ENCODE data around the gene CHL1. TPM values are rescaled to one million over a fixed set of nuclear protein-coding genes. Genes with fewer than 3 reads are reported as not detected.

Gene CHL1
- total RNA-seq, 1 donor: 3.6 TPM

DNA sequence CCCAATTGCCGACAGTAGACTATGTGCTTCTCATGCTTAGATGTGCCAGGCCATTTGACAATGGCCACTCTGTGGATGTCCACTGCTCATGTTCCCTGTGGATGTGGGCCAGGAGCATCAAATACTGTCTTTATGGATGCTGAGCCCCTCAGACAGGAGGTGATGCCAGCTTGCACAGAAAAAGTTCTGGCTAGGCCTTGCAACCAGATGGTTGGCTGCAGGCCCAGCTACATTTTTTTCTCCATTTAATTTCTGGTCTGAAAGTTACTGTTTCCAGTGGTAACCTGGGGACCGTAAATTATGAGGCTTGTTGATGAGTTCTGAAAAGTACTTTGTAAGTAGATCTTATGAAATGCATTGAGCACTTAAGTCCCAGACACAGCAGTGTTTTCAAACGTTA lies 228.5 kb downstream of the CHL1 start:
- H3K4me1 ChIP-seq (ENCODE audit: insufficient read depth, low read length): no peaks in the 10 kb centered on the region
- H3K79me2 ChIP-seq (ENCODE audit: insufficient read depth, low read length): no peaks in the 10 kb centered on the region
- H2AFZ ChIP-seq (ENCODE audit: low read length): no peak overlapping the region
- H3K9me3 ChIP-seq (ENCODE audit: low read depth, low read length): no peaks in the 10 kb centered on the region
- H3K4me2 ChIP-seq (ENCODE audit: insufficient read depth, low read length): no peak overlapping the region
- H3K27me3 ChIP-seq (ENCODE audit: insufficient read depth, low read length): no peaks in the 10 kb centered on the region
- TF ChIP-seq, protein P1, sequence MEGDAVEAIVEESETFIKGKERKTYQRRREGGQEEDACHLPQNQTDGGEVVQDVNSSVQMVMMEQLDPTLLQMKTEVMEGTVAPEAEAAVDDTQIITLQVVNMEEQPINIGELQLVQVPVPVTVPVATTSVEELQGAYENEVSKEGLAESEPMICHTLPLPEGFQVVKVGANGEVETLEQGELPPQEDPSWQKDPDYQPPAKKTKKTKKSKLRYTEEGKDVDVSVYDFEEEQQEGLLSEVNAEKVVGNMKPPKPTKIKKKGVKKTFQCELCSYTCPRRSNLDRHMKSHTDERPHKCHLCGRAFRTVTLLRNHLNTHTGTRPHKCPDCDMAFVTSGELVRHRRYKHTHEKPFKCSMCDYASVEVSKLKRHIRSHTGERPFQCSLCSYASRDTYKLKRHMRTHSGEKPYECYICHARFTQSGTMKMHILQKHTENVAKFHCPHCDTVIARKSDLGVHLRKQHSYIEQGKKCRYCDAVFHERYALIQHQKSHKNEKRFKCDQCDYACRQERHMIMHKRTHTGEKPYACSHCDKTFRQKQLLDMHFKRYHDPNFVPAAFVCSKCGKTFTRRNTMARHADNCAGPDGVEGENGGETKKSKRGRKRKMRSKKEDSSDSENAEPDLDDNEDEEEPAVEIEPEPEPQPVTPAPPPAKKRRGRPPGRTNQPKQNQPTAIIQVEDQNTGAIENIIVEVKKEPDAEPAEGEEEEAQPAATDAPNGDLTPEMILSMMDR (IDR thresholded peaks at IDR 0.05; ENCODE audit: extremely low read depth, low read depth, low read length): no peak
- no peaks in the 10 kb centered on the region for H3K36me3 ChIP-seq (ENCODE audit: insufficient read depth, low read length)
- no peak overlapping the region for H3K27ac ChIP-seq (ENCODE audit: low read depth, low read length)
- DNase-seq (ENCODE audit: insufficient read length, low spot score, missing footprints): no peak
- H4K20me1 ChIP-seq (ENCODE audit: insufficient read depth, low read length): no peaks in the 10 kb centered on the region
- H3K4me3 ChIP-seq (ENCODE audit: insufficient read depth, low read length): no peak overlapping the region

DNA sequence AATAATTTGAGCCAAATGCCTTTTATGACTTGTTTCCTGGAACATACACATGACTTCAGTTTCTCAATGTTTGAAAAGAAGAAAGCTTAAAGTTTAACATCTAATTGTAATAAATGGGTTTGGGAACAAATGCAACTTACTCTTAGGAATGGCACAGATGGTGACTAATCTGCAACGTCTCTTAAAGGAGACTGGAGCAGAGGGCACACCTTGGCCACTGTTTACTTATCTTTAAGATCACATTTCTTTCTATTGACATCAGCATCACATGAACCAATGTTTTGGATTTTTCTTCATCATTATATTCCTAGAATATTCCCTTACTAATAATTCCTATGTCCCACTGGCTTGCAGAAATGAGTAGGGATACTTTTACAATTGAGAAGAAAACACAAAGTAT lies 229.5 kb downstream of the CHL1 start:
- TF ChIP-seq, protein P1 (IDR thresholded peaks at IDR 0.05; ENCODE audit: extremely low read depth, low read depth, low read length): no peak
- Histone ChIP-seq H3K79me2 (ENCODE audit: insufficient read depth, low read length) (no peaks in the 10 kb centered on the region), H3K36me3 (ENCODE audit: insufficient read depth, low read length) (no peaks in the 10 kb centered on the region), H3K9me3 (ENCODE audit: low read depth, low read length) (peaks cover under 1% of the 10 kb centered on the region), H4K20me1 (ENCODE audit: insufficient read depth, low read length) (no peaks in the 10 kb centered on the region), H3K4me1 (ENCODE audit: insufficient read depth, low read length) (no peaks in the 10 kb centered on the region), H2AFZ (ENCODE audit: low read length) (no peak overlapping the region), H3K27me3 (ENCODE audit: insufficient read depth, low read length) (no peaks in the 10 kb centered on the region), H3K4me3 (ENCODE audit: insufficient read depth, low read length) (no peak overlapping the region), H3K4me2 (ENCODE audit: insufficient read depth, low read length) (no peak overlapping the region), H3K27ac (ENCODE audit: low read depth, low read length) (no peak overlapping the region)
- no peak for DNase-seq (ENCODE audit: insufficient read length, low spot score, missing footprints)

DNA sequence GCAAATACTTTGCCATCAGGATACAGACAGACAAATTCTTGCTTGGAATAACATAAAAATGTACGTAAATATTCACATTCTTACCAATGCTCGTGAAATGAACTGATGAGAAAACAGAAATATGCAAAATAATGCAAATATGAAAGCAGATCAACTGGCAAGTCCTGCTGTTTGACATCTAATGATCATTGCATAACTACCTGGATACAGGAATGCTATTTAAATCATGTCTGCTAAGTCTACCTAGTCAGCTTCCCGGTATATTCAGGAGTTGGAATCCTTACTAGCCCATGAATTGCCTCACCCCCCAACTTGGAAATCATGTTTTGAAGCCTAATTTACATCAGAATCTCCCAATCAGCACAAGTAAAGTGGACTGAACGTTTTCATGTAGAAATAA lies 230.6 kb downstream of the CHL1 start:
- no peak overlapping the region for H2AFZ ChIP-seq (ENCODE audit: low read length)
- no peaks in the 10 kb centered on the region for H3K27me3 ChIP-seq (ENCODE audit: insufficient read depth, low read length)
- H3K4me3 ChIP-seq (ENCODE audit: insufficient read depth, low read length): no peak overlapping the region

DNA sequence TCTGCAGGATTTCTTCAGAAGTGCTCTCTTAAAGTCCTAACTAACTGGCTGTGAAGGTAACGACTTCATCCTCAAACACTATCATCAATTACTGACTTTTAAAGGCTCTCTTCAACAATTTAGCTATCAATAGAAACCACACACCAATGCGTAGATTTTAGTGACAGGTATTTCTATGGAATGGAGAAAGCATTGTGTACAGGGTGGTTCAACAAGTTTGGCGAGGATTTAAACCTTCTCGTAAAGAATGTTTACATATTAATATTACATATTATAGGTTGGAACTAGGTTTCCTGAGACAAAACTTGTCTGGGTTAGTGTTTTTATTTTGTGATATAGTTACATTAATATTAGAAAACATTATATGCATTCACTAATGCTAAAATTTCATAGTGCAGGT lies 233.6 kb downstream of the CHL1 start:
- no peak overlapping the region for H3K4me2 ChIP-seq (ENCODE audit: insufficient read depth, low read length)
- H4K20me1 ChIP-seq (ENCODE audit: insufficient read depth, low read length): no peaks in the 10 kb centered on the region
- H2AFZ ChIP-seq (ENCODE audit: low read length): no peak overlapping the region
- no peak overlapping the region for H3K4me3 ChIP-seq (ENCODE audit: insufficient read depth, low read length)
- TF ChIP-seq, protein P1 (IDR thresholded peaks at IDR 0.05; ENCODE audit: extremely low read depth, low read depth, low read length): no peak
- peaks cover 2% of the 10 kb centered on the region for H3K9me3 ChIP-seq (ENCODE audit: low read depth, low read length)
- no peak for DNase-seq (ENCODE audit: insufficient read length, low spot score, missing footprints)
- no peak overlapping the region for H3K27ac ChIP-seq (ENCODE audit: low read depth, low read length)
- no peaks in the 10 kb centered on the region for H3K79me2 ChIP-seq (ENCODE audit: insufficient read depth, low read length)
- no peaks in the 10 kb centered on the region for H3K36me3 ChIP-seq (ENCODE audit: insufficient read depth, low read length)
- no peaks in the 10 kb centered on the region for H3K27me3 ChIP-seq (ENCODE audit: insufficient read depth, low read length)
- H3K4me1 ChIP-seq (ENCODE audit: insufficient read depth, low read length): no peaks in the 10 kb centered on the region

More for the DNA sequence above, 230.6 kb downstream of the CHL1 start:
- TF ChIP-seq, protein P1 (IDR thresholded peaks at IDR 0.05; ENCODE audit: extremely low read depth, low read depth, low read length): no peak
- Histone ChIP-seq H3K79me2 (ENCODE audit: insufficient read depth, low read length) (no peaks in the 10 kb centered on the region), H3K36me3 (ENCODE audit: insufficient read depth, low read length) (no peaks in the 10 kb centered on the region), H3K4me1 (ENCODE audit: insufficient read depth, low read length) (no peaks in the 10 kb centered on the region), H3K4me2 (ENCODE audit: insufficient read depth, low read length) (no peak overlapping the region), H3K9me3 (ENCODE audit: low read depth, low read length) (peaks cover 2% of the 10 kb centered on the region), H3K27ac (ENCODE audit: low read depth, low read length) (no peak overlapping the region), H4K20me1 (ENCODE audit: insufficient read depth, low read length) (no peaks in the 10 kb centered on the region)
- no peak for DNase-seq (ENCODE audit: insufficient read length, low spot score, missing footprints)
